Stomach (tissue), 4 donors: Measurements from ENCODE around the gene NAPG.
"Not testable (repeated sequence)": the region's sequence is repeated elsewhere in the genome, so short reads cannot be mapped to it uniquely, and the experiment has no call there.

Experiments used
- POLR2A ChIP-seq, 4 donors: fragments of 450-650 bp; IDR thresholded peaks; one replicate each; pipeline ENCODE4 v1.6.1; 2016; ENCODE audit warnings: antibody characterized with exemption in 4 of 4, control low read depth in 2 of 4, mild to moderate bottlenecking in 1 of 4, moderate library complexity in 1 of 4
- POLR2AphosphoS5 ChIP-seq, 3 donors: sonication (generic); formaldehyde crosslinking; IDR thresholded peaks; one replicate each; pipeline ENCODE4 v1.6.1; 2016; ENCODE audit warnings: antibody characterized with exemption in 3 of 3
- TF ChIP-seq, protein P1 (sequence below), 7 experiments: fragments of 450-650 bp in 4 of 7; fragments of 200-600 bp in 3 of 7; sonication (generic) in 3 of 7; IDR thresholded peaks; one replicate each; pipeline ENCODE4 v1.5.1; 2016 to 2019; ENCODE audit warnings: antibody characterized with exemption in 7 of 7, control low read depth in 2 of 7, mild to moderate bottlenecking in 1 of 7

DNA sequence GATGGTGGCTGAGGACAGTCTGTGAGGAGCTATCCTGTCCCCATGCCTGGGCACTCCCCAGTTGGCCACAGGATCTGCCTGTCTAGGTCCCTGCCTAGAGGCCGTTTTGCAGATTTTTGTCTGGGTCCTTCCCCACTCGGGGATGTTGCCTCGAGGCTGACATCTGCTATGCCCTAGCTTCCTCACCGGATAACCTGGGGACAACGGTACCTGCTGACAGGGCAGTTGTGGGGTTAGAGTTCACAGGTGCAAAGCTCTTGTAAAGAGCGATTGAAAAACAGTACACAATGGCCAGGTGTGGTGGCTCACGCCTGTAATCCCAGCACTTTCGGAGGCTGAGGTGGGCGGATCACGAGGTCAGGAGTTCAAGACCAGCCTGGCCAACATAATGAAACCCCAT, 30.4 kb downstream of the NAPG start:
- TF ChIP-seq, protein P1, sequence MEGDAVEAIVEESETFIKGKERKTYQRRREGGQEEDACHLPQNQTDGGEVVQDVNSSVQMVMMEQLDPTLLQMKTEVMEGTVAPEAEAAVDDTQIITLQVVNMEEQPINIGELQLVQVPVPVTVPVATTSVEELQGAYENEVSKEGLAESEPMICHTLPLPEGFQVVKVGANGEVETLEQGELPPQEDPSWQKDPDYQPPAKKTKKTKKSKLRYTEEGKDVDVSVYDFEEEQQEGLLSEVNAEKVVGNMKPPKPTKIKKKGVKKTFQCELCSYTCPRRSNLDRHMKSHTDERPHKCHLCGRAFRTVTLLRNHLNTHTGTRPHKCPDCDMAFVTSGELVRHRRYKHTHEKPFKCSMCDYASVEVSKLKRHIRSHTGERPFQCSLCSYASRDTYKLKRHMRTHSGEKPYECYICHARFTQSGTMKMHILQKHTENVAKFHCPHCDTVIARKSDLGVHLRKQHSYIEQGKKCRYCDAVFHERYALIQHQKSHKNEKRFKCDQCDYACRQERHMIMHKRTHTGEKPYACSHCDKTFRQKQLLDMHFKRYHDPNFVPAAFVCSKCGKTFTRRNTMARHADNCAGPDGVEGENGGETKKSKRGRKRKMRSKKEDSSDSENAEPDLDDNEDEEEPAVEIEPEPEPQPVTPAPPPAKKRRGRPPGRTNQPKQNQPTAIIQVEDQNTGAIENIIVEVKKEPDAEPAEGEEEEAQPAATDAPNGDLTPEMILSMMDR (IDR thresholded peaks at IDR 0.05): not testable (repeated sequence)
- not testable (repeated sequence) for TF ChIP-seq POLR2A, POLR2AphosphoS5 (IDR thresholded peaks at IDR 0.05)
